Mucosa of gallbladder (tissue), 1 donor: Measurements from ENCODE around the gene PPTC7. TPM values are rescaled to one million over a fixed set of nuclear protein-coding genes. Genes with fewer than 3 reads are reported as not detected.

ENCODE experiments used
- total RNA-seq: library from RNA; stranded (reverse); gene quantifications from one replicate; pipeline ENCODE4 v1.2.1, GENCODE V29; 2021
- donor health status: DM: no; HTN: no; CAD: no.

The PPTC7 gene
- total RNA-seq, 1 donor from 2014 or later = 18.2 TPM

Other genes starting within 250 kb of the PPTC7 start
- gene ANAPC7, start 179.6 kb downstream of the PPTC7 start, total RNA-seq = 43.0 TPM
- gene ARPC3, start 133.0 kb downstream of the PPTC7 start, total RNA-seq = 195 TPM
- gene GPN3, start 115.1 kb downstream of the PPTC7 start, total RNA-seq = 21.3 TPM
- gene FAM216A, start 114.5 kb downstream of the PPTC7 start, total RNA-seq = 4.1 TPM
- 85.6 TPM for gene VPS29, start 81.2 kb downstream of the PPTC7 start, total RNA-seq
- gene RAD9B, start 81.0 kb downstream of the PPTC7 start, total RNA-seq = 0.35 TPM
- 61.5 TPM for gene TCTN1, start 30.8 kb upstream of the PPTC7 start, total RNA-seq
- 7.1 TPM for gene HVCN1, start 105.8 kb upstream of the PPTC7 start, total RNA-seq
- gene PPP1CC, start 159.6 kb upstream of the PPTC7 start, total RNA-seq = 101 TPM